Measurements from ENCODE around the gene AP2A2.

Gene AP2A2

DNA sequence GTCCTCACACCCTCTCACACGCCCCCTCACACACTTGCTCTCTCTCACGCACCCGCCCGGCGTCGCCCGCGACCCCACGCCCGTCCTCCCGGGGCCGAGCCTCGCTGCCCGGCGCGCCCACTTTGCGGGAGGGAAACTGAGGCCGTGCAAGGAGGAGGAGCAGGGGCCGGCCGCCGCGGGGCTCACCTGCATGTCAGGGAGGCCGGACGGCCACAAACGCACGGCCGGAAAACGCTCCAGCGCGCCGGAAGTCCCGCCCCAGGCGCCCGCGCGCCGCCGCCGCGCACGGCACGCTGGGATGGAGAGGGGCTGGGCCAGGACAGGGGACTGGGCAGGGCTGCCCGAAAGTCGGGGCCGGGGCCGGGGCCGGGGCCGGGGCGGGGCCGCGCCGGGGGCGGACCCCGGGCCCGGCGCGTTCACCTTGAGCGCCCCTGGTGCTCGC, 15.1 kb upstream of the AP2A2 start, which contains the start of gene CHID1 (continued):
- TF ChIP-seq ELK4 (IDR thresholded peaks at IDR 0.05; ENCODE audit: borderline replicate concordance, low read depth, low read length) (no peak), ZNF558 (tag by site-specific recombination; IDR thresholded peaks at IDR 0.05) (no peak), ZNF157 (tag by site-specific recombination; IDR thresholded peaks at IDR 0.05) (no peak), YY1 (tag by site-specific recombination; IDR thresholded peaks at IDR 0.05) (no peak), SP7 (tag by site-specific recombination; IDR thresholded peaks at IDR 0.05) (no peak), SCRT2 (tag by site-specific recombination; IDR thresholded peaks at IDR 0.05) (no peak), FEZF1 (tag by site-specific recombination; IDR thresholded peaks at IDR 0.05) (no peak), ZNF404 (tag by site-specific recombination; IDR thresholded peaks at IDR 0.05) (no peak), ZNF146 (tag by site-specific recombination; IDR thresholded peaks at IDR 0.05) (no peak), ZNF473 (tag by site-specific recombination; IDR thresholded peaks at IDR 0.05) (no peak), ZNF155 (tag by site-specific recombination; IDR thresholded peaks at IDR 0.05) (no peak), BCL11A (tag by site-specific recombination; IDR thresholded peaks at IDR 0.05; ENCODE audit: low read depth) (no peak), ZNF292 (tag by site-specific recombination; IDR thresholded peaks at IDR 0.05; ENCODE audit: borderline replicate concordance, low read depth) (no peak), ZNF544 (tag by site-specific recombination; IDR thresholded peaks at IDR 0.05) (no peak), ZNF24 (tag by site-specific recombination; IDR thresholded peaks at IDR 0.05) (no peak), ZNF76 (tag by site-specific recombination; IDR thresholded peaks at IDR 0.05; ENCODE audit: borderline replicate concordance, low read depth) (0 out of 2 replicates have a peak, but pooled peaks have one; percentile 27), ZSCAN5A (tag by site-specific recombination; IDR thresholded peaks at IDR 0.05) (peak; percentile 82; the same call in 1 of the 2 replicates), ZNF514 (tag by site-specific recombination; IDR thresholded peaks at IDR 0.05) (no peak), ZNF664 (tag by site-specific recombination; IDR thresholded peaks at IDR 0.05) (no peak), ZBTB20 (tag by site-specific recombination; IDR thresholded peaks at IDR 0.05) (peak; percentile 29; the same call in 1 of the 2 replicates), ZNF362 (tag by site-specific recombination; IDR thresholded peaks at IDR 0.05) (no peak), GLIS1 (tag by site-specific recombination; IDR thresholded peaks at IDR 0.05) (no peak), KLF10 (tag by site-specific recombination; IDR thresholded peaks at IDR 0.05) (peak; percentile 68)
- TF ChIP-seq, protein P1, sequence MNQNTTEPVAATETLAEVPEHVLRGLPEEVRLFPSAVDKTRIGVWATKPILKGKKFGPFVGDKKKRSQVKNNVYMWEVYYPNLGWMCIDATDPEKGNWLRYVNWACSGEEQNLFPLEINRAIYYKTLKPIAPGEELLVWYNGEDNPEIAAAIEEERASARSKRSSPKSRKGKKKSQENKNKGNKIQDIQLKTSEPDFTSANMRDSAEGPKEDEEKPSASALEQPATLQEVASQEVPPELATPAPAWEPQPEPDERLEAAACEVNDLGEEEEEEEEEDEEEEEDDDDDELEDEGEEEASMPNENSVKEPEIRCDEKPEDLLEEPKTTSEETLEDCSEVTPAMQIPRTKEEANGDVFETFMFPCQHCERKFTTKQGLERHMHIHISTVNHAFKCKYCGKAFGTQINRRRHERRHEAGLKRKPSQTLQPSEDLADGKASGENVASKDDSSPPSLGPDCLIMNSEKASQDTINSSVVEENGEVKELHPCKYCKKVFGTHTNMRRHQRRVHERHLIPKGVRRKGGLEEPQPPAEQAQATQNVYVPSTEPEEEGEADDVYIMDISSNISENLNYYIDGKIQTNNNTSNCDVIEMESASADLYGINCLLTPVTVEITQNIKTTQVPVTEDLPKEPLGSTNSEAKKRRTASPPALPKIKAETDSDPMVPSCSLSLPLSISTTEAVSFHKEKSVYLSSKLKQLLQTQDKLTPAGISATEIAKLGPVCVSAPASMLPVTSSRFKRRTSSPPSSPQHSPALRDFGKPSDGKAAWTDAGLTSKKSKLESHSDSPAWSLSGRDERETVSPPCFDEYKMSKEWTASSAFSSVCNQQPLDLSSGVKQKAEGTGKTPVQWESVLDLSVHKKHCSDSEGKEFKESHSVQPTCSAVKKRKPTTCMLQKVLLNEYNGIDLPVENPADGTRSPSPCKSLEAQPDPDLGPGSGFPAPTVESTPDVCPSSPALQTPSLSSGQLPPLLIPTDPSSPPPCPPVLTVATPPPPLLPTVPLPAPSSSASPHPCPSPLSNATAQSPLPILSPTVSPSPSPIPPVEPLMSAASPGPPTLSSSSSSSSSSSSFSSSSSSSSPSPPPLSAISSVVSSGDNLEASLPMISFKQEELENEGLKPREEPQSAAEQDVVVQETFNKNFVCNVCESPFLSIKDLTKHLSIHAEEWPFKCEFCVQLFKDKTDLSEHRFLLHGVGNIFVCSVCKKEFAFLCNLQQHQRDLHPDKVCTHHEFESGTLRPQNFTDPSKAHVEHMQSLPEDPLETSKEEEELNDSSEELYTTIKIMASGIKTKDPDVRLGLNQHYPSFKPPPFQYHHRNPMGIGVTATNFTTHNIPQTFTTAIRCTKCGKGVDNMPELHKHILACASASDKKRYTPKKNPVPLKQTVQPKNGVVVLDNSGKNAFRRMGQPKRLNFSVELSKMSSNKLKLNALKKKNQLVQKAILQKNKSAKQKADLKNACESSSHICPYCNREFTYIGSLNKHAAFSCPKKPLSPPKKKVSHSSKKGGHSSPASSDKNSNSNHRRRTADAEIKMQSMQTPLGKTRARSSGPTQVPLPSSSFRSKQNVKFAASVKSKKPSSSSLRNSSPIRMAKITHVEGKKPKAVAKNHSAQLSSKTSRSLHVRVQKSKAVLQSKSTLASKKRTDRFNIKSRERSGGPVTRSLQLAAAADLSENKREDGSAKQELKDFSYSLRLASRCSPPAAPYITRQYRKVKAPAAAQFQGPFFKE (tag by site-specific recombination; IDR thresholded peaks at IDR 0.05; ENCODE audit: borderline replicate concordance): no peak
- TF ChIP-seq, protein P2, sequence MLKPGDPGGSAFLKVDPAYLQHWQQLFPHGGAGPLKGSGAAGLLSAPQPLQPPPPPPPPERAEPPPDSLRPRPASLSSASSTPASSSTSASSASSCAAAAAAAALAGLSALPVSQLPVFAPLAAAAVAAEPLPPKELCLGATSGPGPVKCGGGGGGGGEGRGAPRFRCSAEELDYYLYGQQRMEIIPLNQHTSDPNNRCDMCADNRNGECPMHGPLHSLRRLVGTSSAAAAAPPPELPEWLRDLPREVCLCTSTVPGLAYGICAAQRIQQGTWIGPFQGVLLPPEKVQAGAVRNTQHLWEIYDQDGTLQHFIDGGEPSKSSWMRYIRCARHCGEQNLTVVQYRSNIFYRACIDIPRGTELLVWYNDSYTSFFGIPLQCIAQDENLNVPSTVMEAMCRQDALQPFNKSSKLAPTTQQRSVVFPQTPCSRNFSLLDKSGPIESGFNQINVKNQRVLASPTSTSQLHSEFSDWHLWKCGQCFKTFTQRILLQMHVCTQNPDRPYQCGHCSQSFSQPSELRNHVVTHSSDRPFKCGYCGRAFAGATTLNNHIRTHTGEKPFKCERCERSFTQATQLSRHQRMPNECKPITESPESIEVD (tag by site-specific recombination; IDR thresholded peaks at IDR 0.05): no peak
- TF ChIP-seq, protein P3, sequence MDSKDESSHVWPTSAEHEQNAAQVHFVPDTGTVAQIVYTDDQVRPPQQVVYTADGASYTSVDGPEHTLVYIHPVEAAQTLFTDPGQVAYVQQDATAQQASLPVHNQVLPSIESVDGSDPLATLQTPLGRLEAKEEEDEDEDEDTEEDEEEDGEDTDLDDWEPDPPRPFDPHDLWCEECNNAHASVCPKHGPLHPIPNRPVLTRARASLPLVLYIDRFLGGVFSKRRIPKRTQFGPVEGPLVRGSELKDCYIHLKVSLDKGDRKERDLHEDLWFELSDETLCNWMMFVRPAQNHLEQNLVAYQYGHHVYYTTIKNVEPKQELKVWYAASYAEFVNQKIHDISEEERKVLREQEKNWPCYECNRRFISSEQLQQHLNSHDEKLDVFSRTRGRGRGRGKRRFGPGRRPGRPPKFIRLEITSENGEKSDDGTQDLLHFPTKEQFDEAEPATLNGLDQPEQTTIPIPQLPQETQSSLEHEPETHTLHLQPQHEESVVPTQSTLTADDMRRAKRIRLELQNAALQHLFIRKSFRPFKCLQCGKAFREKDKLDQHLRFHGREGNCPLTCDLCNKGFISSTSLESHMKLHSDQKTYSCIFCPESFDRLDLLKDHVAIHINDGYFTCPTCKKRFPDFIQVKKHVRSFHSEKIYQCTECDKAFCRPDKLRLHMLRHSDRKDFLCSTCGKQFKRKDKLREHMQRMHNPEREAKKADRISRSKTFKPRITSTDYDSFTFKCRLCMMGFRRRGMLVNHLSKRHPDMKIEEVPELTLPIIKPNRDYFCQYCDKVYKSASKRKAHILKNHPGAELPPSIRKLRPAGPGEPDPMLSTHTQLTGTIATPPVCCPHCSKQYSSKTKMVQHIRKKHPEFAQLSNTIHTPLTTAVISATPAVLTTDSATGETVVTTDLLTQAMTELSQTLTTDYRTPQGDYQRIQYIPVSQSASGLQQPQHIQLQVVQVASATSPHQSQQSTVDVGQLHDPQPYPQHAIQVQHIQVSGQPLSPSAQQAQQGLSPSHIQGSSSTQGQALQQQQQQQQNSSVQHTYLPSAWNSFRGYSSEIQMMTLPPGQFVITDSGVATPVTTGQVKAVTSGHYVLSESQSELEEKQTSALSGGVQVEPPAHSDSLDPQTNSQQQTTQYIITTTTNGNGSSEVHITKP (tag by site-specific recombination; IDR thresholded peaks at IDR 0.05): no peak
